Brain microvascular endothelial cell (primary cell): ENCODE measurements around the gene TUBGCP3.

Experiments used
- DNase-seq: peaks from one replicate; pipeline ENCODE4 v3.0.0-alpha.2; 2020
- H3K27ac ChIP-seq: fragments of 250-450 bp; sonication (Bioruptor Pico); 2 replicates; pipeline ENCODE4 v1.5.1; 2020; ENCODE audit warnings: mild to moderate bottlenecking, moderate library complexity
- H3K27me3 ChIP-seq: fragments of 250-450 bp; sonication (Bioruptor Pico); replicated peaks from 2 replicates; pipeline ENCODE4 v1.5.1; 2020; ENCODE audit warnings: mild to moderate bottlenecking
- H3K36me3 ChIP-seq: fragments of 250-450 bp; sonication (Bioruptor Pico); replicated peaks from 2 replicates; pipeline ENCODE4 v1.5.1; 2020; ENCODE audit warnings: mild to moderate bottlenecking
- H3K4me3 ChIP-seq: 2 replicates; pipeline ENCODE4 v1.5.1; 2011; ENCODE audit warnings: low read depth, mild to moderate bottlenecking, control low read depth, low read length, moderate library complexity
- CTCF ChIP-seq: IDR thresholded peaks from 2 replicates; pipeline ENCODE4 v1.5.1; 2011; ENCODE audit warnings: low read depth, mild to moderate bottlenecking, moderate library complexity, low read length, control low read depth, inconsistent platforms; ENCODE audit errors: missing control alignments
- in situ Hi-C: cut with HindIII; loops from 2 replicates; pipeline ENCODE4 v1.10.0; 2017; ENCODE audit warnings: low sequenced_read_pairs, low pct_ligation_motif_present

The TUBGCP3 gene

GRCh38 chr13:112618501-112618900 is 30.5 kb upstream of the TUBGCP3 start:
- no peak for TF ChIP-seq CTCF
- H3K4me3 ChIP-seq = no peak overlapping the region
- in situ Hi-C loops = no loop called here

GRCh38 chr13:112617754-112618375 is 29.9 kb upstream of the TUBGCP3 start:
- peaks cover 5% of the 10 kb centered on the region for H3K27me3 ChIP-seq
- in situ Hi-C loops = no loop called here
- no peak overlapping the region for H3K4me3 ChIP-seq
- H3K27ac ChIP-seq = no peak overlapping the region
- TF ChIP-seq CTCF = no peak
- no peak for DNase-seq
- no peaks in the 10 kb centered on the region for H3K36me3 ChIP-seq

More at GRCh38 chr13:112618501-112618900, 30.5 kb upstream of the TUBGCP3 start:
- H3K27me3 ChIP-seq = peaks cover 5% of the 10 kb centered on the region
- H3K36me3 ChIP-seq = no peaks in the 10 kb centered on the region
- no peak overlapping the region for H3K27ac ChIP-seq
- DNase-seq = no peak

- Histone ChIP-seq H3K36me3 (no peaks in the 10 kb centered on the region), H3K27ac (no peak overlapping the region), H3K27me3 (no peaks in the 10 kb centered on the region), H3K4me3 (no peak overlapping the region)
- DNase-seq = peak; percentile 18
- in situ Hi-C loops = no loop called here
- peak; percentile 81 for TF ChIP-seq CTCF
Measured at GRCh38 chr13:112616586-112617362, 28.8 kb upstream of the TUBGCP3 start.

GRCh38 chr13:112615391-112615790 is 27.4 kb upstream of the TUBGCP3 start:
- H3K36me3 ChIP-seq = no peaks in the 10 kb centered on the region
- no peak for TF ChIP-seq CTCF
- no peak overlapping the region for H3K27ac ChIP-seq
- H3K4me3 ChIP-seq = no peak overlapping the region
- DNase-seq = no peak
- no peaks in the 10 kb centered on the region for H3K27me3 ChIP-seq
- in situ Hi-C loops = no loop called here

- Histone ChIP-seq H3K36me3 (no peaks in the 10 kb centered on the region), H3K4me3 (no peak overlapping the region), H3K27ac (no peak overlapping the region), H3K27me3 (no peaks in the 10 kb centered on the region)
- no peak for TF ChIP-seq CTCF
- in situ Hi-C loops = no loop called here
- DNase-seq = no peak
Measured at GRCh38 chr13:112614835-112615234, 26.9 kb upstream of the TUBGCP3 start.
